Naive B cell (primary cell): ENCODE results near the gene B3GALNT1. TPM values are rescaled to one million over a fixed set of nuclear protein-coding genes. Genes with fewer than 3 reads are reported as not detected.

ENCODE experiments used
- ATAC-seq, 2 donors: fragments of 150-1000 bp; cut with Tn5 transposase; 2 replicates each; pipeline ENCODE4 v1.10.0; 2021; ENCODE audit warnings: low read depth in 2 of 2, mild to moderate bottlenecking in 2 of 2, moderate library complexity in 2 of 2
- DNase-seq: peaks from one replicate; pipeline ENCODE4 v3.0.0; 2022
- H3K27ac Mint-ChIP-seq, 6 donors: one replicate each; pipeline ENCODE4 v1.8.0; 2020 to 2022; ENCODE audit warnings: mild to moderate bottlenecking in 6 of 6, mixed read lengths in 6 of 6, moderate library complexity in 5 of 6, inconsistent platforms in 2 of 6
- H3K27me3 Mint-ChIP-seq, 3 donors: one replicate each; pipeline ENCODE4 v1.8.0; 2021 to 2022; ENCODE audit warnings: mixed read lengths in 3 of 3, mild to moderate bottlenecking in 1 of 3
- H3K36me3 Mint-ChIP-seq, 2 donors: one replicate each; pipeline ENCODE4 v1.8.0; 2020 to 2022; ENCODE audit warnings: mixed read lengths in 2 of 2, inconsistent platforms in 1 of 2, mild to moderate bottlenecking in 1 of 2
- H3K4me1 Mint-ChIP-seq, 3 donors: one replicate each; pipeline ENCODE4 v1.8.0; 2020 to 2022; ENCODE audit warnings: mixed read lengths in 3 of 3, inconsistent platforms in 1 of 3, mild to moderate bottlenecking in 1 of 3, moderate library complexity in 1 of 3
- H3K4me3 Mint-ChIP-seq, 8 donors: one replicate each; pipeline ENCODE4 v1.8.0; 2020 to 2022; ENCODE audit warnings: mild to moderate bottlenecking in 8 of 8, mixed read lengths in 8 of 8, moderate library complexity in 8 of 8, inconsistent platforms in 2 of 8
- H3K9me3 Mint-ChIP-seq, 7 donors: one replicate each; pipeline ENCODE4 v1.8.0; 2020 to 2022; ENCODE audit warnings: mixed read lengths in 7 of 7, mild to moderate bottlenecking in 5 of 7, inconsistent platforms in 2 of 7, moderate library complexity in 1 of 7
- polyA plus RNA-seq, 6 donors: library from polyadenylated mRNA; unstranded; fragments of 300-500 nt; fragmentation: Illumina TruSeq; gene quantifications; one replicate each; pipeline ENCODE4 v1.2.3, GENCODE V29; 2021; ENCODE audit warnings: low read depth in 6 of 6

The B3GALNT1 gene
- polyA plus RNA-seq, 6 donors from 2014 or later = 0.31 to 1.5 (median 0.74) TPM; not detected in 1

DNA sequence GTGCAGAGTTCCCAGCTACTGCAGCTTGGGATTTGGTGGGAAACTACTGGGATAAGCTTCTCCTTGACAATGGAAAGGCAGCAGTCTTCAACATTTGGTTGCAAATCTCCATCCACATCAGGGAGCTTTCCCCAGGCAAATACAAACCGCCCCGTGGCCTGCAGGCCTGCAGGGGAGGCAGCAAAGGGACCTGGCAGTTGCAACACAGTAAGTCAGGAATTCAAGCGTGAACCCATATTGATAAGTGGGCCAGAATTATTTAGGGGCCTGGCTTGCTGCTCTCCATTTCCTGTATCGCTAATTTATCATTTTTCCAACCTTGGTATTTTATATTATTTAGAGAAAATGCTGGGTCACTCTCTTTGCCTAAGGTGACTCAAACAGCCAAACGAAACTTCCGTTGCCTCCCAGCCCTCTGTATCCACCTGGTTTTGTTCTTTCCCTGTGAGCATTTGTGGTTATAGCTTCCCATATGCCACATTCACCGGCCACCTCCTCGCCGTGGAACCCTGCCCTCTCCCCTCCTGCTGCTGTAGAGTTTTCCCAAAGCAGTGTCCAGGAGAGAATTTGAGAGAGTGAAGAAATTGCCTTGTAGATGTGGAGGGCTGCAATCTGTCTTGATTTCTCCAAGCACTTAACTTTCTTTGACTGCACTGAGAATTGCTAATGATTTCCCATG is 34.8 kb downstream of the B3GALNT1 start:
- Mint-ChIP-seq H3K4me1 (peaks cover 46 to 49% (median 49%) of the 10 kb centered on the region in 3 donors), H3K27ac (peak overlapping the region in 2 of 6 donors; percentile 9 to 83), H3K36me3 (no peaks in the 10 kb centered on the region), H3K27me3 (no peaks in the 10 kb centered on the region), H3K9me3 (no peaks in the 10 kb centered on the region), H3K4me3 (peak overlapping the region in 3 of 8 donors; percentile 40 to 56 (median 40))
- DNase-seq (no peak), ATAC-seq (no peak)

DNA sequence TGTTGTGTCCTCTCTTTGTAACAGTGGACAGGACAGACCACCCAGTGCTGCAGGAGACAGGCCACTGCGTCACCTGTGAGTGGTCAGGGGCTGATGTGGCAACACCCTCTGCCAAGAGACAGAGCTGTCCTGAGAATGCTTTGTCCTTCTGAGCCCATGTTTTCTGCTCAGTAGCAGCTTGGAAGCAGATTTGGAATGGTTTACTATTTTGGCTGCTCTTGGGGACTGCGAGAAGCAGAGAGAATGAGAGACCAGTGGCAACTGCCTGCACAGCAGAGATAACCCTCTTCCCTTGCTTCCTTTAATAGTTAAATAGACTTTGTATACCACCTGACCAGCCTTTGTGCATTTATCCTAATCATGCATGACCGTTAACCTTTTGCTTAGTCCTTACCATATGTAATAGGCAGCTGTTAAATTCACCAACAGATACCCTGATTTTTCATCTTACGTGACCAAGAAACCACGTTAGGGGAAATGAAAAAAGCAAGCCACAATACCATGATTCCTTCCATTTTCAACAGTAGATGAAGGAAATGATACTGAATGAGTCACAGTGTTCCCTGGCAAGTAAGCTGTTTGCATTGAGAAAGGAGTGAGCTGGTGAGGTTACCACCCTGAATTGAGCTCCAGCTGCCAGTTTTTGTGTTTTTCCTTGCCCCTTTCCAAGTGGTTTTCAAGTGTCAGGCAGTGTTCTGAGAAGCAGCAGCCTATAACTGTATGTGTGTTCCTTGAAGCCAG is 35.5 kb downstream of the B3GALNT1 start:
- H3K4me3 Mint-ChIP-seq = peak overlapping the region in 6 of 8 donors; percentile 27 to 81 (median 48)
- DNase-seq (peak; percentile 53), ATAC-seq (peak; percentile 86 to 89)
- peak overlapping the region in 4 of 6 donors; percentile 16 to 43 (median 29) for H3K27ac Mint-ChIP-seq
- H3K36me3 Mint-ChIP-seq = no peaks in the 10 kb centered on the region
- H3K27me3 Mint-ChIP-seq = no peaks in the 10 kb centered on the region
- H3K4me1 Mint-ChIP-seq = peaks cover 46 to 49% (median 49%) of the 10 kb centered on the region in 3 donors
- no peaks in the 10 kb centered on the region for H3K9me3 Mint-ChIP-seq

DNA sequence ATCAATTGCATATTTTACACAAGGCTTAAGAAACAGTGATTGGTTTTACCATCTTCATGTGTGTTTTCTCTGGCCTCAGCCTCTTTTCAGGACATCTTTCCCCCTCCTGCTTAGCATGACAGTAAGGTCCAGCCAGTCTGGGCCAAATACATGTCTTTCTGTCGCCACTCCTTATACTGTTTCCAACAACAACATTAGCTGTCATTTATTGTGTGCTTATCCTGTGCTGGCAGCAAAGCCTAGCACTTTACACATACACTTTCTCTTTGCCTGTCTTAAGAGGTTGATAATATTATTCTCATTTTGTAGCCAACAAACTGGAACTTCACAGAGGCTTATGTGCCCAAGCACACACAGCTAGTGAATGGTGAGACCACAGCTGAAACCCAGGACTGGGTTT is 37.8 kb downstream of the B3GALNT1 start:
- H3K36me3 Mint-ChIP-seq = no peaks in the 10 kb centered on the region
- DNase-seq = no peak
- peaks cover 0 to 2% (median 0%) of the 10 kb centered on the region in 7 donors for H3K9me3 Mint-ChIP-seq
- no peak for ATAC-seq
- H3K27me3 Mint-ChIP-seq = no peaks in the 10 kb centered on the region
- peak overlapping the region in 5 of 6 donors; percentile 0 to 58 (median 34) for H3K27ac Mint-ChIP-seq
- peaks cover 46 to 49% (median 49%) of the 10 kb centered on the region in 3 donors for H3K4me1 Mint-ChIP-seq
- peak overlapping the region in 4 of 8 donors; percentile 18 to 75 (median 47) for H3K4me3 Mint-ChIP-seq

DNA sequence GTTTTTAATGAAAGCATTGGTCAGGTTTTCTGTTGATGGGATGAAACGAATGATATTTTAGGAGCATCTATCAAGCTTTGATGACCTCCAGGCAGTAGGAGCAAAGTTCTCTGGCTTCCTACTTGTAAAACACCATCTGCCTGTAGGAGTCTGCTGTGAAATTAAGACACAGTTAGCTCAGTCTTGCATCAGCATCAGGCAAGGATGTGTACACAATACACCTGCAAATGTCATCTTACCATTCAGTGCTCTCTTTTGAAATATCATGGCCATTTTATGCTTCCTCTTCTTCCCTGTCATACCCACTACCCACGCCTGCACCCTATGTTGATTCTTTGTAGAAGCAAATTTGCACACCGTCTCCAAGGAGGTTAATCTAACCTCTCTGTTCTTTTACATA is 38.2 kb downstream of the B3GALNT1 start:
- Mint-ChIP-seq H3K27ac (peak overlapping the region in 2 of 6 donors; percentile 34 to 50), H3K4me1 (peaks cover 46 to 49% (median 49%) of the 10 kb centered on the region in 3 donors), H3K9me3 (peaks cover 0 to 2% (median 0%) of the 10 kb centered on the region in 7 donors), H3K36me3 (no peaks in the 10 kb centered on the region), H3K4me3 (peak overlapping the region in 3 of 8 donors; percentile 23 to 75 (median 71)), H3K27me3 (no peaks in the 10 kb centered on the region)
- ATAC-seq (no peak), DNase-seq (no peak)

DNA sequence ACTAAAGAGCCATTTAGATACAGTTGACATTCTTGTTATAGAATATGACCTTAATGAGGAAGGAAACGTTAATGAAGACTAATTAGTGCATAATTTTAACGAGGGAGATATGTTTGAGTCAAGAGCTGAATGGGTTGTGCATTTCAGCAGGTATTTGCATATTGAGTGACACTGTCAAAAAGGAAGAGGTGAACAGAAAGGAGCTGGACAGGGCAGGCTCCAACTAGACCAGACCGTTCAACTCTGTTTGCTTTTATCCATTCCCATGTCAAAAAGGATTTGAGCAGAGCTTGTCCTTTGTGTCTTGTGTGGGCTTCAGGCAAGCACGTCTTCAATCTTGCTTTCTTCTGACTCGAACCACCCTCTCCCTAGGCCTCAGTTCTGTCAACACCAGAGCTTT is 40.7 kb downstream of the B3GALNT1 start:
- no peak for ATAC-seq
- H3K36me3 Mint-ChIP-seq = no peaks in the 10 kb centered on the region
- DNase-seq = no peak
- no peak overlapping the region for H3K4me3 Mint-ChIP-seq
- peaks cover 0 to 2% (median 0%) of the 10 kb centered on the region in 7 donors for H3K9me3 Mint-ChIP-seq
- H3K27ac Mint-ChIP-seq = no peak overlapping the region
- peaks cover 33 to 34% (median 34%) of the 10 kb centered on the region in 3 donors for H3K4me1 Mint-ChIP-seq
- H3K27me3 Mint-ChIP-seq = no peaks in the 10 kb centered on the region

DNA sequence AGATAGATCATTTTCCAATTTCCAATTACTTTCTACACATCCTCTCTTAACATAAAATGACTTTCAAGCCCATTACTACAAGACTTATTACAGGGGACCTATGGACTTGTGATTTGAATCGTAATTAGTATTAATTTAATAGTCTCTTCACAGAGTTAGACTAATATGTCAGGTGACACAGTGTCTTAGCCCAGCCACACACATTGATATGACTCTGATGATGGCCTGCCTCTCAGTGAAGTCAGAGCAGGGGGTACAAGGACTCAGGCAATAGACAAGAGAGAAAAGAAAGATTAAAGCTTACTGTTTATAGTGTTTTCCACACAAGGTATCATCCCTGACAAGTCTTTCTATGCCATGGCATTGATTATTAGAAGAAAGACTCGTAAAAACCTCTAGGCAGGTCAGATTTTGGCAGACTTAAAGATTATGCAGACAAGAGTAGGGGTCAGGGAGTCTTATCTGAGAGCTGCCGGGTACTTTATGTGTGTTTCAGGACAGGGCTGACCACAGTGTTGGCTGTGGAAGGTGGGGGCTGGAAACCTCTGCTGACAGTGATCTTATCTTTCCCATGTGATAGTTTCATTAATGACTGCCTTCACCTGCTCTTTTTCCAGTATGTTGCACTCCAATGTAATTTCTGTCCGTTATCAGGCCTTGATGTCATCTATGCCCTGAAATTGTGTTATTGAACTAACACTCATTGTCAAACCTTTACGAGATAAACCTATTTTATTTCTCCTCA is 50.1 kb downstream of the B3GALNT1 start:
- Mint-ChIP-seq H3K27ac (no peak overlapping the region), H3K9me3 (no peaks in the 10 kb centered on the region), H3K27me3 (no peaks in the 10 kb centered on the region), H3K4me1 (peaks cover 4 to 13% (median 11%) of the 10 kb centered on the region in 3 donors), H3K36me3 (no peaks in the 10 kb centered on the region), H3K4me3 (no peak overlapping the region)
- ATAC-seq (no peak), DNase-seq (no peak)

DNA sequence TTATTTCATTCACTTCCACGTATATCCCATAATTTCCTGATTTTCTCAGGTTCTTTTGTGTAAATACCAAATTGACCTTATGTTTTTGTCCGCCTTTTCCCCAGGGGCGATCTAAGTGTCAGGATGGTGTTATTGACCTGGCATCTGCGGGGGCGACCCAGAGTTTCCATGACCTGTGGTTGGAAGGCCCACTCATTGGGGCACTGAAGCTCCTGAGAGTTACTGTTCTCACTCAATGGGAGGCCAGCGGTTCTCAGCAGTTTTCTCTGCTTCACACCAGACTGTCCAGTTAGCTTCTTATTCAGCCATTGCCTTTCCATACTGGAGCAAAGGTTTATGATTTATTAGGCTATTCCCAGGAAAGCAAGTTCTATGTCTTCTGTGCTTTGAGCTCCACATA is 53.3 kb downstream of the B3GALNT1 start:
- ATAC-seq (no peak), DNase-seq (no peak)
- no peaks in the 10 kb centered on the region for H3K27me3 Mint-ChIP-seq
- H3K27ac Mint-ChIP-seq = no peak overlapping the region
- H3K36me3 Mint-ChIP-seq = no peaks in the 10 kb centered on the region
- H3K4me1 Mint-ChIP-seq = peaks cover 4 to 13% (median 11%) of the 10 kb centered on the region in 3 donors
- peaks cover 0 to 8% (median 0%) of the 10 kb centered on the region in 7 donors for H3K9me3 Mint-ChIP-seq
- H3K4me3 Mint-ChIP-seq = no peak overlapping the region

DNA sequence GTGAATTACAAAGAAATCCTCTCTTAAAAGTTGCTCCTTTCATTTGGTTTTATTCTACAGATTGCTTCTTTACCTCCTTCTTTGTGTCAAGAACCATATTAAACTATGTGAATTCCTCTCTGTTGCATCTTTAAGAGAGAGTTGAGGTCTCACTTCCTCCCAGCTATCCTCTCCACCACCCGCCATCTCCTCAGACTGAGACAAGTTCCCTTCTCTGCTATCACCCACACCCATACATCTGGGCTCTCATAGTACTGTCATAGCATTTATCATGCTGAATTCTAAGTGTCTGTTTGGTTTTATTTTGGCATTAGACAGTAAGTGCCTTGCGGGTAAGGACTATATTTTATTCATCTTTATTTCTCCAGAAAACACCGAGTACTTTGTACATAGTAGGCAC is 54.2 kb downstream of the B3GALNT1 start:
- DNase-seq (no peak), ATAC-seq (peak in 1 of 2 donors; percentile 27)
- H3K27me3 Mint-ChIP-seq = no peaks in the 10 kb centered on the region
- H3K4me1 Mint-ChIP-seq = peaks cover 4 to 13% (median 11%) of the 10 kb centered on the region in 3 donors
- peaks cover 0 to 8% (median 0%) of the 10 kb centered on the region in 7 donors for H3K9me3 Mint-ChIP-seq
- no peak overlapping the region for H3K4me3 Mint-ChIP-seq
- no peaks in the 10 kb centered on the region for H3K36me3 Mint-ChIP-seq
- peak overlapping the region in 1 of 6 donors; percentile 0 for H3K27ac Mint-ChIP-seq

DNA sequence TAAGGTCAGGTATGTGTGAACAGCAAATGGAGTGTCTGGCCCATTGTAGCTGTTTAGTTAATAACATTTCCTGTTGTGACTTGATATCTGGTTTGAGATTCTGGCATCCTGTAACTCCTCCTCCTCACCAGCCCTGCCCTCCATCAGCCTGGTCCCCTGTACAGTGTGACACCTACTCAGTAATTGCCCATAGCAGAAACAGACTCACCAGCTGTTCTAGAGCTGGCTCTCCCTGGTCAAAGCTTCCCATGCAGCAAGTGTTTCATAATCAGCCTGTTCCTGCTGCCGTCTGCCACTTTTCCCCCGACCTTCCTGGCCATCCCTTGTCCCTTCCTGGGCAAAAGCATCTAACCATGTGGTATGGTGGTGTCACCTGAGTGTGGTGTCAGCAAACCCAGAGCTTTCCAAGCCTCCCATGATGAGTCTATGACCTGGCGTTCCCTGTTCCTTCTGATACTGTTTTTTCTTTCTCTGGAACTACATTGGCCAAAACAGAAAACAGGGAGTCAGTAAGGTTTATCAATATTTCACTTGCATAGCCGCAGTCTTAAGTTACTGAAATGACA is 55.4 kb downstream of the B3GALNT1 start:
- peaks cover 4 to 13% (median 11%) of the 10 kb centered on the region in 3 donors for H3K4me1 Mint-ChIP-seq
- H3K9me3 Mint-ChIP-seq = peaks cover 0 to 11% (median 2%) of the 10 kb centered on the region in 7 donors
- ATAC-seq (no peak), DNase-seq (no peak)
- no peak overlapping the region for H3K4me3 Mint-ChIP-seq
- peaks cover 0 to 5% of the 10 kb centered on the region in 2 donors for H3K36me3 Mint-ChIP-seq
- H3K27me3 Mint-ChIP-seq = peaks cover 0 to 3% (median 0%) of the 10 kb centered on the region in 3 donors
- H3K27ac Mint-ChIP-seq = no peak overlapping the region

DNA sequence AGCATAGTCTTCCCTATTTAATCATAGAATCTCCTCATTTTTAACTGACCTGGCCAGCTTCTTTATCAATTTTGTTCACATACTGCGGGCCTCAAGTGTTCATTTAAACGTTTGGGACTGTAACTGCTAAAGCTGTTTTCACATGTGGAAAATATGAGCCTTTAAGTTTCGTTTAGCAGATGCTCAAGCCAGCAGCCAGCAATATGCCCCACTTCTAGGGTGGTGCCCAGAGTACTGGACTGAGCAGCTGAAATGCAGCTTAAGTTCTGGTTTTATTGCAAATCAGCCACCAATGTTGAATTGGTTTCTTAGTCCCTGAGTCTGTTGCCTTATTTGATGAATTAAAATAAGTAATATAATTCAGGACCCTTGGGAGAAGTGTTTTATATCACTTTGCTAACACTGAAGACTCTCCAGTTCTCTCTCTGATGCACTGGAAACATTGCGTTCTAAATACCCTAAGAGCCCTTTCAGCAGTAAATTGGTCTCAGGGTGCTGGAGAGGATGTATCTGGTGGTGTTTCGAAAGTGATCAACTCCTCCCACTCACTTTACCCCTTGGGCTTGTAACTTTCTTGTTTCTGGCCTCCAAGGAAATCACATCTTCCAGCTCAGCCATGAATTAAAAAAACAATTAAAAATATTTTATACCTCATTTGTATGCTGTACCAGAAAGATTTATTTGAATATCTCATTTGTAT is 61.7 kb downstream of the B3GALNT1 start:
- H3K27ac Mint-ChIP-seq = no peak overlapping the region
- no peak overlapping the region for H3K4me3 Mint-ChIP-seq
- peaks cover 0 to 6% (median 0%) of the 10 kb centered on the region in 3 donors for H3K27me3 Mint-ChIP-seq
- peaks cover 4 to 5% of the 10 kb centered on the region in 2 donors for H3K36me3 Mint-ChIP-seq
- no peak for DNase-seq
- H3K9me3 Mint-ChIP-seq = peaks cover 0 to 8% (median 3%) of the 10 kb centered on the region in 7 donors
- H3K4me1 Mint-ChIP-seq = no peaks in the 10 kb centered on the region
- no peak for ATAC-seq

DNA sequence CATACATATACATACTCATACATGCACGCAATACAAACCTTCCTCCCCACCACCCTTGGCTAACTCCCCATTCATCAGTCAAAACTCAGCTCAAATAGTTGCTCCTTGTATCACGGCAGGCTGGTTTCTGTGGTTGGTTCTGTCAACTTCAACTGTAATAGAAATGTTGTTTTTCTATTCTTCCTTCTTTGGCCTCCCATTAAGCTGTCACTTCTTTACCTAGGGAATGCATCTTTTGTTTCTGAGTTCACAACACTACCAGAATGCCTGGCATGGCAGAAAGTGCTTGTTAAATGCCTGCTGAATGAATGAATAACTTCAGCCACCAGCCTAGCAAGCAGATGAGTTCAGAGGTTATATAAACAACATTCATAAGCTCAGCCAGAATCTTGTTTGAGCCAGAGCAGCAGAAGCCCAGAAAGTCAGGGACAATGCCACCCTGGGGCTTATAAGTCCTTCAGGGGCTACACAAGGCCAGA is 63.1 kb downstream of the B3GALNT1 start:
- Mint-ChIP-seq H3K27me3 (peaks cover 0 to 7% (median 0%) of the 10 kb centered on the region in 3 donors), H3K36me3 (peaks cover 4 to 5% of the 10 kb centered on the region in 2 donors), H3K4me3 (no peak overlapping the region), H3K4me1 (no peaks in the 10 kb centered on the region), H3K9me3 (peaks cover 0 to 4% (median 2%) of the 10 kb centered on the region in 7 donors), H3K27ac (peak overlapping the region in 1 of 6 donors; percentile 29)
- no peak for ATAC-seq
- no peak for DNase-seq

DNA sequence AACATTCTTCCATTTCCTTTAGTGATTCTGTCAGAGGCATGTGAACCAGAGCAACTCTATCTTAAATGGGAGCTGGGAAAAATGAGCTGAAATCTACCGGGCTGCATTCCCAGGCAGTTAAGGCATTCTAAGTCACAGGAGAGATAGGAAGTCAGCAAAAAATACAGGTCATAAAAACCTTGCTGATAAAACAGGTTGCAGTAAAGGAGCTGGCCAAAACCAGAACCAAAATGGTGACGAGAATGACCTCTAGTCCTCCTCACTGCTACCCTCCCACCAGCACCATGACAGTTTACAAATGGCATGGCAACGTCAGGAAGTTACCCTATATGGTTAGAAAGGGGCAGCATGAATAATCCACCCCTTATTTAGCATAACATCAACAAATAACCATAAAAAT is 66.4 kb downstream of the B3GALNT1 start:
- no peak for ATAC-seq
- no peak overlapping the region for H3K27ac Mint-ChIP-seq
- H3K36me3 Mint-ChIP-seq = peaks cover 0 to 4% of the 10 kb centered on the region in 2 donors
- no peak for DNase-seq
- H3K9me3 Mint-ChIP-seq = peaks cover 0 to 5% (median 0%) of the 10 kb centered on the region in 7 donors
- peaks cover 11 to 18% (median 14%) of the 10 kb centered on the region in 3 donors for H3K4me1 Mint-ChIP-seq
- peaks cover 0 to 4% (median 0%) of the 10 kb centered on the region in 3 donors for H3K27me3 Mint-ChIP-seq
- H3K4me3 Mint-ChIP-seq = no peak overlapping the region
